B cell (primary cell): Measurements from ENCODE around the gene TCIRG1. TPM values are rescaled to one million over a fixed set of nuclear protein-coding genes. Genes with fewer than 3 reads are reported as not detected.

ENCODE experiments used
- ATAC-seq: fragments of 200-7000 bp; cut with Tn5 transposase; one replicate; pipeline ENCODE4 v1.10.0; 2021; ENCODE audit warnings: low read depth, mild to moderate bottlenecking, moderate number of reproducible peaks, moderate library complexity
- CTCF ChIA-PET: fragments of 350-600 bp; sonication (Branson Sonifier 250); formaldehyde crosslinking; loops from one replicate; lab custom pipeline; 2021; ENCODE audit warnings: antibody characterized with exemption, inconsistent platforms; lab: Charles Lee
- POLR2A ChIA-PET: fragments of 350-600 bp; sonication (Branson Sonifier 250); formaldehyde crosslinking; loops from one replicate; lab custom pipeline; 2021; ENCODE audit warnings: antibody characterized with exemption; lab: Charles Lee
- DNase-seq: peaks from one replicate; pipeline ENCODE4 v3.0.0; 2013
- H2AFZ ChIP-seq: 2 replicates; pipeline ENCODE4 v1.6.1; 2012; ENCODE audit warnings: mild to moderate bottlenecking, low read depth, low read length; ENCODE audit not compliant: insufficient read depth, poor library complexity, severe bottlenecking
- H3K27ac ChIP-seq, 2 donors: 1 replicate in 1 of 2; 2 replicates in 1 of 2; pipeline ENCODE4 v1.5.1; 2012 to 2013; ENCODE audit warnings: low read length in 2 of 2, mild to moderate bottlenecking in 2 of 2, moderate library complexity in 1 of 2
- H3K27me3 ChIP-seq, 4 experiments: fragments of 200-600 bp in 1 of 4; sonication (generic) in 1 of 4; replicated peaks in 1 of 4; 1 replicate in 2 of 4; 2 replicates in 2 of 4; pipeline versions ENCODE4 v1.6.1 to v1.7.0; 2013 to 2016; ENCODE audit warnings: low read length in 3 of 4, mild to moderate bottlenecking in 2 of 4, mixed read lengths in 1 of 4, moderate library complexity in 1 of 4; ENCODE audit not compliant: insufficient read depth in 4 of 4, control insufficient read depth in 3 of 4; ENCODE audit errors: control extremely low read depth in 1 of 4
- H3K36me3 ChIP-seq, 2 experiments: replicated peaks in 1 of 2; 1 replicate in 1 of 2; 2 replicates in 1 of 2; pipeline versions ENCODE4 v1.6.1 to v1.7.1; 2013; ENCODE audit warnings: low read length in 1 of 2; ENCODE audit not compliant: insufficient read depth in 2 of 2, control insufficient read depth in 1 of 2; ENCODE audit errors: control extremely low read depth in 1 of 2, extremely low read depth in 1 of 2
- H3K4me1 ChIP-seq, 2 donors: fragments of 200-600 bp in 1 of 2; sonication (generic) in 1 of 2; 1 replicate in 1 of 2; 2 replicates in 1 of 2; pipeline versions ENCODE4 v1.5.1 to v1.6.1; 2013 to 2017; ENCODE audit warnings: low read length in 2 of 2; ENCODE audit not compliant: control insufficient read depth in 2 of 2, insufficient read depth in 2 of 2
- H3K4me2 ChIP-seq: replicated peaks from 2 replicates; pipeline ENCODE3; 2012; ENCODE audit warnings: mild to moderate bottlenecking, low read depth, low read length; ENCODE audit not compliant: poor library complexity, severe bottlenecking
- H3K4me3 ChIP-seq, 5 experiments: fragments of 200-600 bp in 1 of 5; sonication (generic) in 1 of 5; 1 replicate in 3 of 5; 2 replicates in 2 of 5; pipeline versions ENCODE4 v1.5.1 to v1.7.0; 2011 to 2016; ENCODE audit warnings: low read length in 4 of 5, mild to moderate bottlenecking in 4 of 5, low read depth in 2 of 5, control low read depth in 1 of 5, moderate library complexity in 1 of 5; ENCODE audit not compliant: insufficient read depth in 1 of 5; ENCODE audit errors: control extremely low read depth in 1 of 5, extremely low read depth in 1 of 5
- H3K79me2 ChIP-seq: fragments of 200-600 bp; sonication (generic); one replicate; pipeline ENCODE4 v1.6.0; 2016; ENCODE audit warnings: low read length; ENCODE audit not compliant: control insufficient read depth, insufficient read depth
- H3K9ac ChIP-seq: fragments of 200-600 bp; sonication (generic); 2 replicates; pipeline ENCODE4 v1.6.1; 2017; ENCODE audit warnings: mild to moderate bottlenecking, low read length, moderate library complexity
- H3K9me3 ChIP-seq, 3 donors: one replicate each; pipeline versions ENCODE4 v1.6.1 to v1.7.1; 2013; ENCODE audit warnings: low read length in 2 of 3; ENCODE audit not compliant: control insufficient read depth in 2 of 3, insufficient read depth in 1 of 3; ENCODE audit errors: control extremely low read depth in 1 of 3
- H4K20me1 ChIP-seq: 2 replicates; pipeline ENCODE4 v1.6.0; 2012; ENCODE audit warnings: mild to moderate bottlenecking, low read length; ENCODE audit not compliant: insufficient read depth, control insufficient read depth, poor library complexity, severe bottlenecking
- H3K27ac Mint-ChIP-seq: one replicate; pipeline ENCODE4 v1.8.0; 2021; ENCODE audit warnings: mixed read lengths
- H3K27me3 Mint-ChIP-seq: one replicate; pipeline ENCODE4 v1.8.0; 2021; ENCODE audit warnings: mixed read lengths
- H3K4me1 Mint-ChIP-seq: one replicate; pipeline ENCODE4 v1.8.0; 2021; ENCODE audit warnings: mixed read lengths
- H3K4me3 Mint-ChIP-seq: one replicate; pipeline ENCODE4 v1.8.0; 2021; ENCODE audit warnings: mixed read lengths
- H3K9me3 Mint-ChIP-seq: one replicate; pipeline ENCODE4 v1.8.0; 2022; ENCODE audit warnings: mixed read lengths; ENCODE audit not compliant: insufficient read depth
- CTCF ChIP-seq: fragments of 200-600 bp; IDR thresholded peaks from one replicate; pipeline ENCODE4 v1.8.0; 2022; ENCODE audit warnings: antibody characterized with exemption, mild to moderate bottlenecking
- EZH2 ChIP-seq: IDR thresholded peaks from 2 replicates; pipeline ENCODE4 v1.6.1; 2012; ENCODE audit warnings: borderline replicate concordance, low read depth, mild to moderate bottlenecking, moderate library complexity, low read length; ENCODE audit not compliant: insufficient read depth, poor library complexity, severe bottlenecking
- WGBS: methylation state at CpG from one replicate; pipeline ENCODE4 v1.1.5; 2013; ENCODE audit warnings: missing lambda C conversion rate; ENCODE audit not compliant: insufficient coverage; 5-methylcytosine and 5-hydroxymethylcytosine counted together
- intact Hi-C: fragments of 100-400 bp; cut with micrococcal nuclease; formaldehyde crosslinking; loops from one replicate; pipeline ENCODE4 v1.10.0; 2022
- polyA plus RNA-seq: library from polyadenylated mRNA; depleted of rRNA; stranded (reverse); fragments of >200 nt; gene quantifications from 2 replicates; pipeline ENCODE4 v1.2.3, GENCODE V29; 2012
- total RNA-seq, 2 donors: library from RNA; stranded (reverse); fragments of 120-200 nt in 1 of 2; gene quantifications; 1 replicate in 1 of 2; 2 replicates in 1 of 2; pipeline versions ENCODE4 v1.2.3 to v1.2.4, GENCODE V29; 2013 to 2022

TCIRG1 gene
- total and polyA plus RNA-seq, 2 donors (not counting 1 experiment from before 2014, with no cell fraction given): 305 to 725 TPM

GRCh38 chr11:68003846-68004550 lies 34.8 kb upstream of the TCIRG1 start, which contains the start of gene UNC93B1:
TSS of gene UNC93B1 (minus strand) at chr11:68004097. CDS start at chr11:68004043, 54 bp downstream.
- ATAC-seq (peak; percentile 58), DNase-seq (peak; percentile 87)
- POLR2A ChIA-PET: interaction anchor here (2.0 kb wide), 1 partner anchor 10 kb away, joined by 12 read pairs; no protein-coding TSS in a partner anchor
- Mint-ChIP-seq H3K4me1 (peaks cover 55% of the 10 kb centered on the region), H3K4me3 (peak within 1 kb of the TSS; percentile 92), H3K27ac (peak within 1 kb of the TSS; percentile 92), H3K9me3 (no peaks in the 10 kb centered on the region), H3K27me3 (no peaks in the 10 kb centered on the region)
- WGBS: 5% methylated on average over 64 of the region's 64 CpGs
- no peak for TF ChIP-seq EZH2
- Histone ChIP-seq H3K9me3 (no peaks in the 10 kb centered on the region), H3K36me3 (peaks cover 0 to 27% of the 10 kb centered on the region in 2 experiments), H3K79me2 (peaks cover 48% of the 10 kb centered on the region), H2AFZ (peak within 1 kb of the TSS; percentile 67), H3K9ac (peak within 1 kb of the TSS; percentile 81), H4K20me1 (peaks cover 58% of the 10 kb centered on the region), H3K27me3 (no peaks in the 10 kb centered on the region), H3K4me3 (peak within 1 kb of the TSS; percentile 34 to 89 (median 67)), H3K4me1 (peaks cover 58 to 82% of the 10 kb centered on the region in 2 donors), H3K27ac (peak within 1 kb of the TSS; percentile 74 to 76), H3K4me2 (peak within 1 kb of the TSS; percentile 85)
- CTCF ChIA-PET: interaction anchor here (1.0 to 1.8 kb wide), 3 partner anchors 10 to 205 kb away, joined by 3 to 14 read pairs (median 3); no protein-coding TSS in a partner anchor
- intact Hi-C loops: loop anchor here (2.0 to 10.0 kb wide), 3 partner anchors 37 to 441 kb away; partner anchors contain the start of gene CHKA

GRCh38 chr11:68004551-68005335 lies 34.1 kb upstream of the TCIRG1 start:
- peak overlapping the region; percentile 92 for H3K27ac Mint-ChIP-seq
- POLR2A ChIA-PET: no interaction called here
- H3K27me3 ChIP-seq: no peaks in the 10 kb centered on the region
- peak overlapping the region; percentile 54 to 60 for H3K27ac ChIP-seq
- no peaks in the 10 kb centered on the region for H3K9me3 Mint-ChIP-seq
- H3K79me2 ChIP-seq: peaks cover 41% of the 10 kb centered on the region
- no peaks in the 10 kb centered on the region for H3K27me3 Mint-ChIP-seq
- H3K4me2 ChIP-seq: peak overlapping the region; percentile 85
- H3K4me1 ChIP-seq: peaks cover 58 to 82% of the 10 kb centered on the region in 2 donors
- H3K4me3 ChIP-seq: peak overlapping the region in 4 of 5 experiments; percentile 48 to 89 (median 68)
- DNase-seq: no peak
- peak overlapping the region; percentile 88 for H3K4me3 Mint-ChIP-seq
- no peaks in the 10 kb centered on the region for H3K9me3 ChIP-seq
- 89% methylated on average over 11 of the region's 14 CpGs for WGBS
- H3K9ac ChIP-seq: peak overlapping the region; percentile 81
- H3K4me1 Mint-ChIP-seq: peaks cover 62% of the 10 kb centered on the region
- peaks cover 50% of the 10 kb centered on the region for H4K20me1 ChIP-seq
- H2AFZ ChIP-seq: no peak overlapping the region
- TF ChIP-seq CTCF (no peak), EZH2 (no peak)
- ATAC-seq: no peak
- CTCF ChIA-PET: interaction anchor here (1.0 to 1.6 kb wide), 2 partner anchors 202 to 204 kb away, joined by 3 read pairs; no protein-coding TSS in a partner anchor
- intact Hi-C loops: loop anchor here (5.0 to 10.0 kb wide), 2 partner anchors 268 to 440 kb away; partner anchors contain the start of gene C11orf24
- H3K36me3 ChIP-seq: peaks cover 0 to 19% of the 10 kb centered on the region in 2 experiments
